HG03558 (cell line): Measurements from ENCODE around the gene DAPK3.
"Not testable (repeated sequence)": the region's sequence is repeated elsewhere in the genome, so short reads cannot be mapped to it uniquely, and the experiment has no call there.

Experiments
- ATAC-seq: cut with Tn5 transposase; IDR thresholded peaks from one replicate; pipeline ENCODE4 v1.9.1; 2021; ENCODE audit warnings: moderate number of reproducible peaks; ENCODE audit not compliant: unreplicated experiment; ENCODE audit errors: extremely low read depth

DAPK3 gene

GRCh38 chr19:3980353-3981251 is 9.7 kb upstream of the DAPK3 start:
- ATAC-seq, result no peak

- ATAC-seq, result no peak
Measured at GRCh38 chr19:3979674-3980352, 8.9 kb upstream of the DAPK3 start.

- no peak for ATAC-seq
Measured at GRCh38 chr19:3979289-3979673, 8.4 kb upstream of the DAPK3 start.

- ATAC-seq, result no peak
Measured at GRCh38 chr19:3978145-3978544, 7.2 kb upstream of the DAPK3 start.

- no peak for ATAC-seq
Measured at GRCh38 chr19:3977242-3978143, 6.6 kb upstream of the DAPK3 start.

- ATAC-seq, result no peak
Measured at GRCh38 chr19:3976495-3977241, 5.8 kb upstream of the DAPK3 start.

- no peak for ATAC-seq
Measured at GRCh38 chr19:3975637-3976087, 4.8 kb upstream of the DAPK3 start.

GRCh38 chr19:3975144-3975543 is 4.2 kb upstream of the DAPK3 start:
- no peak for ATAC-seq

GRCh38 chr19:3970313-3970807 is 539 bp downstream of the DAPK3 start:
- no peak for ATAC-seq

GRCh38 chr19:3969435-3970312 is 1.2 kb downstream of the DAPK3 start:
- ATAC-seq, result no peak

GRCh38 chr19:3968556-3969434 is 2.1 kb downstream of the DAPK3 start:
- no peak for ATAC-seq

- ATAC-seq, result not testable (repeated sequence)
Measured at GRCh38 chr19:3967983-3968382, 2.9 kb downstream of the DAPK3 start.

- no peak for ATAC-seq
Measured at GRCh38 chr19:3966051-3967017, 4.6 kb downstream of the DAPK3 start.

GRCh38 chr19:3964256-3965194 is 6.4 kb downstream of the DAPK3 start:
- no peak for ATAC-seq

GRCh38 chr19:3963458-3964255 is 7.2 kb downstream of the DAPK3 start:
- ATAC-seq, result no peak
